Adrenal gland (tissue), 12 donors: ENCODE data around the gene NANOS1. TPM values are rescaled to one million over a fixed set of nuclear protein-coding genes. Genes with fewer than 3 reads are reported as not detected.

Experiments used
- DNase-seq, 7 donors: peaks; one replicate each; pipeline ENCODE4 v3.0.0-alpha.2; 2019 to 2020
- H3K27ac ChIP-seq, 5 donors: fragments of 200-600 bp; sonication (generic) in 4 of 5; 1 replicate in 3 of 5; 2 replicates in 2 of 5; pipeline versions ENCODE4 v1.5.1 to v1.8.0; 2016 to 2020; ENCODE audit warnings: mild to moderate bottlenecking in 1 of 5
- H3K27me3 ChIP-seq: fragments of 200-600 bp; 2 replicates; pipeline ENCODE4 v1.8.0; 2021
- H3K36me3 ChIP-seq, 2 donors: fragments of 200-600 bp; replicated peaks in 1 of 2; 1 replicate in 1 of 2; 2 replicates in 1 of 2; pipeline versions ENCODE4 v1.5.1 to v1.8.0; 2018 to 2022
- H3K4me1 ChIP-seq, 2 donors: fragments of 200-600 bp; replicated peaks in 1 of 2; 1 replicate in 1 of 2; 2 replicates in 1 of 2; pipeline versions ENCODE4 v1.5.1 to v1.8.0; 2018 to 2021
- H3K4me3 ChIP-seq, 4 donors: fragments of 200-600 bp; sonication (generic) in 3 of 4; one replicate each; pipeline ENCODE4 v1.5.1; 2016 to 2018
- H3K9me3 ChIP-seq, 3 donors: fragments of 200-600 bp; sonication (generic) in 1 of 3; replicated peaks in 1 of 3; 1 replicate in 2 of 3; 2 replicates in 1 of 3; pipeline versions ENCODE4 v1.5.1 to v1.8.0; 2016 to 2021
- CTCF ChIP-seq, 6 experiments: fragments of 450-650 bp in 4 of 6; fragments of 200-600 bp in 2 of 6; sonication (generic) in 1 of 6; IDR thresholded peaks; 1 replicate in 5 of 6; 2 replicates in 1 of 6; pipeline versions ENCODE4 v1.5.1 to v1.8.0; 2016 to 2021; ENCODE audit warnings: antibody characterized with exemption in 6 of 6, mild to moderate bottlenecking in 2 of 6, moderate library complexity in 1 of 6
- POLR2A ChIP-seq, 2 donors: fragments of 450-650 bp; IDR thresholded peaks; one replicate each; pipeline ENCODE4 v1.6.1; 2017; ENCODE audit warnings: antibody characterized with exemption in 2 of 2, mild to moderate bottlenecking in 2 of 2, moderate library complexity in 1 of 2
- WGBS, 4 donors: extraction: QIAGEN DNeasy Blood & Tissue Kit in 2 of 4; methylation state at CpG; one replicate each; pipeline versions ENCODE4 v1.1.5 to v1.1.7; 2013 to 2017; 5-methylcytosine and 5-hydroxymethylcytosine counted together
- intact Hi-C, 2 donors: fragments of 100-400 bp; cut with DNase I; formaldehyde crosslinking; loops; one replicate each; pipeline versions ENCODE4 v1.14.1 to v1.15.0; 2022 to 2023
- polyA plus RNA-seq, 3 donors: library from polyadenylated mRNA; stranded (reverse); fragments of 200-250 nt in 2 of 3; fragments of 350-450 nt in 1 of 3; fragmentation: Illumina TruSeq in 1 of 3; extraction: RNeasy Lipid Tissue Mini Kit (QIAGEN cat#74804) in 1 of 3; gene quantifications; one replicate each; pipeline ENCODE4 v1.2.3, GENCODE V29; 2013 to 2014
- total RNA-seq, 9 donors: library from RNA; depleted of rRNA in 4 of 9; stranded (reverse); fragments of >200 nt in 4 of 9; fragments of 120-200 nt in 1 of 9; fragmentation: NEBNext Ultra II Directional in 1 of 9; extraction: Animal tissue kit (Norgen Biotek cat#: 25700) in 1 of 9; gene quantifications; one replicate each; pipeline versions ENCODE4 v1.1.0 to v1.2.4, GENCODE V29; 2013 to 2023
- donor health status: healthy with polysubstance abuse.
- donor health status: Bipolar disorder and iron deficiency.
- donor health status: DM: yes; HTN: yes; CAD: no.
- donor health status: DM: no; HTN: no; CAD: no.
- donor health status: DM: no; HTN: no; CAD: no.
- donor health status: DM: yes; HTN: yes; CAD: no.

Gene NANOS1
- total and polyA plus RNA-seq, 12 donors = 2.8 to 38.9 (median 9.4) TPM

- Histone ChIP-seq H3K9me3 (no peaks in the 10 kb centered on the region), H3K4me3 (no peak overlapping the region), H3K4me1 (no peaks in the 10 kb centered on the region), H3K36me3 (no peaks in the 10 kb centered on the region), H3K27ac (no peak overlapping the region), H3K27me3 (no peaks in the 10 kb centered on the region)
- intact Hi-C loops = no loop called here
- 55 to 85% (median 76%) methylated on average over 2 of the region's 2 CpGs; no CpG with 5 or more reads in 1 of the 4 donors for WGBS, 4 donors
- no peak for DNase-seq
- no peak for TF ChIP-seq POLR2A (IDR thresholded peaks at IDR 0.05)
- TF ChIP-seq CTCF (IDR thresholded peaks at IDR 0.05) = no peak
Observed at GRCh38 chr10:118994321-118994720, 35.2 kb upstream of the NANOS1 start.

- no peak for DNase-seq
- WGBS, 4 donors = 87 to 92% (median 91%) methylated on average over 10 of the region's 10 CpGs
- H3K27ac ChIP-seq = no peak overlapping the region
- H3K4me3 ChIP-seq = no peak overlapping the region
- H3K4me1 ChIP-seq = no peaks in the 10 kb centered on the region
- H3K9me3 ChIP-seq = no peaks in the 10 kb centered on the region
- H3K36me3 ChIP-seq = no peaks in the 10 kb centered on the region
- TF ChIP-seq CTCF (IDR thresholded peaks at IDR 0.05) = no peak
- TF ChIP-seq POLR2A (IDR thresholded peaks at IDR 0.05) = no peak
- intact Hi-C loops = no loop called here
- H3K27me3 ChIP-seq = no peaks in the 10 kb centered on the region
Observed at GRCh38 chr10:118995739-118996138, 33.8 kb upstream of the NANOS1 start.

GRCh38 chr10:118997379-118997778, 32.1 kb upstream of the NANOS1 start:
- no peaks in the 10 kb centered on the region for H3K27me3 ChIP-seq
- no peaks in the 10 kb centered on the region for H3K4me1 ChIP-seq
- H3K36me3 ChIP-seq = no peaks in the 10 kb centered on the region
- intact Hi-C loops = no loop called here
- H3K27ac ChIP-seq = no peak overlapping the region
- H3K4me3 ChIP-seq = no peak overlapping the region
- 86 to 100% (median 91%) methylated on average over 2 of the region's 2 CpGs for WGBS, 4 donors
- DNase-seq = no peak
- TF ChIP-seq POLR2A (IDR thresholded peaks at IDR 0.05) (no peak), CTCF (IDR thresholded peaks at IDR 0.05) (no peak)
- no peaks in the 10 kb centered on the region for H3K9me3 ChIP-seq

GRCh38 chr10:118998183-118998582, 31.3 kb upstream of the NANOS1 start:
- no peak overlapping the region for H3K27ac ChIP-seq
- no peaks in the 10 kb centered on the region for H3K36me3 ChIP-seq
- H3K4me3 ChIP-seq = no peak overlapping the region
- H3K27me3 ChIP-seq = no peaks in the 10 kb centered on the region
- WGBS, 4 donors = 69 to 93% (median 85%) methylated on average over 5 of the region's 5 CpGs
- no peak for DNase-seq
- no peaks in the 10 kb centered on the region for H3K9me3 ChIP-seq
- intact Hi-C loops = no loop called here
- no peak for TF ChIP-seq CTCF (IDR thresholded peaks at IDR 0.05)
- no peak for TF ChIP-seq POLR2A (IDR thresholded peaks at IDR 0.05)
- no peaks in the 10 kb centered on the region for H3K4me1 ChIP-seq
